Ovary (tissue), 9 donors: ENCODE data around the gene ACTL6B. TPM values are rescaled to one million over a fixed set of nuclear protein-coding genes. Genes with fewer than 3 reads are reported as not detected.

ENCODE experiments used
- DNase-seq, 5 donors: peaks; one replicate each; pipeline ENCODE4 v3.0.0-alpha.2; 2019 to 2020
- H3K27ac ChIP-seq, 2 donors: fragments of 200-600 bp; one replicate each; pipeline versions ENCODE4 v1.5.1 to v1.8.0; 2019 to 2022
- H3K27me3 ChIP-seq: fragments of 200-600 bp; one replicate; pipeline ENCODE4 v1.8.0; 2022
- H3K36me3 ChIP-seq: fragments of 200-600 bp; sonication (generic); one replicate; pipeline ENCODE4 v1.5.1; 2019
- H3K4me1 ChIP-seq: one replicate; pipeline ENCODE4 v1.8.1; 2013; ENCODE audit warnings: mild to moderate bottlenecking, moderate library complexity; ENCODE audit not compliant: insufficient read depth
- H3K4me3 ChIP-seq: fragments of 200-600 bp; sonication (generic); one replicate; pipeline ENCODE4 v1.5.1; 2017
- H3K9me3 ChIP-seq, 2 donors: fragments of 200-600 bp in 1 of 2; sonication (generic) in 1 of 2; one replicate each; pipeline versions ENCODE4 v1.5.1 to v1.8.1; 2013 to 2019; ENCODE audit warnings: mild to moderate bottlenecking in 1 of 2, moderate library complexity in 1 of 2
- EP300 ChIP-seq: sonication (generic); formaldehyde crosslinking; IDR thresholded peaks from one replicate; pipeline ENCODE4 v1.6.1; 2017; ENCODE audit warnings: antibody characterized with exemption
- POLR2A ChIP-seq: fragments of 450-650 bp; IDR thresholded peaks from one replicate; pipeline ENCODE4 v1.6.1; 2017; ENCODE audit warnings: antibody characterized with exemption, mild to moderate bottlenecking, moderate library complexity
- WGBS, 3 donors: extraction: QIAGEN DNeasy Blood & Tissue Kit in 1 of 3; methylation state at CpG; one replicate each; pipeline versions ENCODE4 v1.1.5 to v1.1.7; 2013 to 2017; 5-methylcytosine and 5-hydroxymethylcytosine counted together
- intact Hi-C, 4 donors: fragments of 100-400 bp; cut with DNase I; formaldehyde crosslinking; loops; one replicate each; pipeline versions ENCODE4 v1.11.0 to v1.15.1; 2022 to 2023
- polyA plus RNA-seq, 2 donors: library from polyadenylated mRNA; stranded (reverse); fragments of 200-250 nt in 1 of 2; fragments of 350-450 nt in 1 of 2; fragmentation: Illumina TruSeq in 1 of 2; extraction: RNeasy Lipid Tissue Mini Kit (QIAGEN cat#74804) in 1 of 2; gene quantifications; one replicate each; pipeline ENCODE4 v1.2.3, GENCODE V29; 2013 to 2014
- total RNA-seq, 7 donors: library from RNA; depleted of rRNA in 2 of 7; stranded (reverse); fragments of >200 nt in 2 of 7; fragmentation: NEBNext Ultra II Directional in 3 of 7; extraction: Animal tissue kit (Norgen Biotek cat#: 25700) in 3 of 7; gene quantifications; one replicate each; pipeline versions ENCODE4 v1.1.0 to v1.2.4, GENCODE V29; 2016 to 2023
- TF ChIP-seq, protein P1 (sequence below), 3 donors: fragments of 450-650 bp in 2 of 3; fragments of 200-600 bp in 1 of 3; IDR thresholded peaks; one replicate each; pipeline versions ENCODE4 v1.5.1 to v1.8.0; 2016 to 2022; ENCODE audit warnings: antibody characterized with exemption in 3 of 3, mild to moderate bottlenecking in 1 of 3
- donor health status: DM: no; HTN: no; CAD: no; lungs with moderate emphysema.
- donor health status: DM: no; HTN: no; CAD: no.
- donor health status: Bipolar disorder and iron deficiency.
- donor health status: DM: yes; HTN: yes; CAD: no.
- donor health status: DM: no; HTN: no; CAD: no.
- donor health status: DM: yes; HTN: yes; CAD: no.

Gene ACTL6B
- total and polyA plus RNA-seq, 9 donors = not detected

DNA sequence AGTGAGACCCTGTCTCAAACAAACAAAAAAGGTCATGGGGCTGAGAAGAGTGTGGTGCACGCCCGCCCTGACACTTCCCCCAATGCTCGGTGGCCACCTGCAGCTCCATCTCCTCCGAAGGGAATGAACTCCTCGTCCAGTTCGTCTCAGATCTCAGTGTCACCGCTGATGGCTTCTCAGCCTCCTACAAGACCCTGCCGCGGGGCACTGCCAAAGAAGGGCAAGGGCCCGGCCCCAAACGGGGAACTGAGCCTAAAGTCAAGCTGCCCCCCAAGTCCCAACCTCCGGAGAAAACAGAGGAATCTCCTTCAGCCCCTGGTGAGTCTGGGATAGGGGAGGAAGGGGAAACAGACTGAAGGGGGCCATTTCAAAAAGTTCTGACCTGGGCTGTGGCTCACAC lies 49.9 kb downstream of the ACTL6B start:
- H3K4me3 ChIP-seq = no peak overlapping the region
- no peak for DNase-seq
- 89 to 94% (median 91%) methylated on average over 12 of the region's 12 CpGs for WGBS, 3 donors
- H3K4me1 ChIP-seq = peaks cover 17% of the 10 kb centered on the region
- no peak overlapping the region for H3K27ac ChIP-seq
- intact Hi-C loops = loop anchor here in 1 of 4 donors (5.0 kb wide), 1 partner anchor 71 kb away; no protein-coding TSS in a partner anchor
- TF ChIP-seq, protein P1, sequence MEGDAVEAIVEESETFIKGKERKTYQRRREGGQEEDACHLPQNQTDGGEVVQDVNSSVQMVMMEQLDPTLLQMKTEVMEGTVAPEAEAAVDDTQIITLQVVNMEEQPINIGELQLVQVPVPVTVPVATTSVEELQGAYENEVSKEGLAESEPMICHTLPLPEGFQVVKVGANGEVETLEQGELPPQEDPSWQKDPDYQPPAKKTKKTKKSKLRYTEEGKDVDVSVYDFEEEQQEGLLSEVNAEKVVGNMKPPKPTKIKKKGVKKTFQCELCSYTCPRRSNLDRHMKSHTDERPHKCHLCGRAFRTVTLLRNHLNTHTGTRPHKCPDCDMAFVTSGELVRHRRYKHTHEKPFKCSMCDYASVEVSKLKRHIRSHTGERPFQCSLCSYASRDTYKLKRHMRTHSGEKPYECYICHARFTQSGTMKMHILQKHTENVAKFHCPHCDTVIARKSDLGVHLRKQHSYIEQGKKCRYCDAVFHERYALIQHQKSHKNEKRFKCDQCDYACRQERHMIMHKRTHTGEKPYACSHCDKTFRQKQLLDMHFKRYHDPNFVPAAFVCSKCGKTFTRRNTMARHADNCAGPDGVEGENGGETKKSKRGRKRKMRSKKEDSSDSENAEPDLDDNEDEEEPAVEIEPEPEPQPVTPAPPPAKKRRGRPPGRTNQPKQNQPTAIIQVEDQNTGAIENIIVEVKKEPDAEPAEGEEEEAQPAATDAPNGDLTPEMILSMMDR (IDR thresholded peaks at IDR 0.05) = no peak
- TF ChIP-seq POLR2A (no peak), EP300 (no peak)
- H3K9me3 ChIP-seq = no peaks in the 10 kb centered on the region
- H3K36me3 ChIP-seq = no peaks in the 10 kb centered on the region
- no peaks in the 10 kb centered on the region for H3K27me3 ChIP-seq

- Histone ChIP-seq H3K4me1 (peaks cover 19% of the 10 kb centered on the region), H3K4me3 (peak overlapping the region; percentile 75), H3K27me3 (no peaks in the 10 kb centered on the region), H3K9me3 (no peaks in the 10 kb centered on the region), H3K27ac (peak overlapping the region; percentile 83 to 86), H3K36me3 (no peaks in the 10 kb centered on the region)
- 30 to 46% (median 40%) methylated on average over 61 to 68 of the region's 68 CpGs for WGBS, 3 donors
- peak; percentile 45 to 74 (median 71) for DNase-seq
- intact Hi-C loops = loop anchor here in 2 of 4 donors (2.0 to 5.0 kb wide), 3 partner anchors 18 to 72 kb away; partner anchors contain the start of genes FBXO24 (in 1 of the 2), GNB2 (in 1 of the 2) and LRCH4 (in 1 of the 2)
- TF ChIP-seq EP300 (no peak), POLR2A (no peak)
- TF ChIP-seq, protein P1 (IDR thresholded peaks at IDR 0.05) = no peak
Measured at GRCh38 chr7:100604976-100605911, 51.0 kb downstream of the ACTL6B start.

DNA sequence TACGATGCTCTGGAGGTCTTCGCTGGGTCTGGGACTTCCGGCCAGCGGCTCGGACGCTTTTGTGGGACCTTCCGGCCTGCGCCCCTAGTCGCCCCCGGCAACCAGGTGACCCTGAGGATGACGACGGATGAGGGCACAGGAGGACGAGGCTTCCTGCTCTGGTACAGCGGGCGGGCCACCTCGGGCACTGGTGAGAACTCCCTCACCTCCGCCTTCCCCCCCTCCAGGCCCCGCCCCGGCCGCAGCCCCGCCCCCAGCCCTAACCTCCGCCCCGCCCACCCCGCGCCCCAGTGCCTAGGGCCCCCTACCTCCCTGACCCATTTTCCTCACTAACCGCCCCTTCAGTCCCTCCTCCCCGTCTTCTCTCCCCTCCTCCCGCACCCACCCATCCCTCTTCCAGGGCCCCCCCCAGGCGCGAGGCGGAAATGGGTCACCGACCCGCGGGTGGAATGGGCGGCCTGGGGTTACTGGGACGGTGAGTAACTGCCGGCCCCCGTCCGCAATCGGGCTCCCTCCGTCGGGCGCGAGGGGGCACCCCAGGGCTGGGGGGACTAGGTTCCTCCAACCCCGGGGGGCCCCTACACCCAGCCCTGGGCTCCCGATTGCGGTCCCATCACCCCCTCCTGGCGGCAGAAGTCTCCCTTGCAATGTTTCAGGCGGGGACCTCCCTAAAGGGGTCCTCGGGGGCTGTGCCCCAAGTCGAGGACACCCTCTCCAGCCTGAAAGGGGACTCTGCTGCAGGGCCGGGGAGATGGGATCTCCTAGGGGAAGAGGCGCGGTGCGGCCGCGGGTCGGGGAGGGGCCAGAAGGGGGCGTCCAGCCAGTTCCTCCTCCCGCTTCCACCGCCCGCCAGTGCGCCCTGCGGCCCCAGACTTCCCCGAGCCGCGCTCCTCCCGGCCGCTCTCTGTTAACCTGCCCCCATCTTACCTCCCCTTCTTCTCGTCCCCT lies 51.9 kb downstream of the ACTL6B start:
- H3K4me3 ChIP-seq = peak overlapping the region; percentile 75
- H3K27me3 ChIP-seq = no peaks in the 10 kb centered on the region
- WGBS, 3 donors = 1 to 2% (median 1%) methylated on average over 56 to 67 of the region's 70 CpGs
- H3K27ac ChIP-seq = peak overlapping the region; percentile 83 to 86
- no peaks in the 10 kb centered on the region for H3K9me3 ChIP-seq
- DNase-seq = peak; percentile 79 to 88 (median 85)
- TF ChIP-seq POLR2A = peak; percentile 81
- no peak for TF ChIP-seq EP300
- TF ChIP-seq, protein P1 (IDR thresholded peaks at IDR 0.05) = peak in 2 of 3 donors; percentile 39 to 76
- no peaks in the 10 kb centered on the region for H3K36me3 ChIP-seq
- H3K4me1 ChIP-seq = peaks cover 19% of the 10 kb centered on the region
- intact Hi-C loops = loop anchor here in 1 of 4 donors (2.0 to 5.0 kb wide), 2 partner anchors 18 to 68 kb away; partner anchors contain the start of genes FBXO24, GNB2 and LRCH4

GRCh38 chr7:100603726-100604027 lies 52.6 kb downstream of the ACTL6B start:
- no peaks in the 10 kb centered on the region for H3K36me3 ChIP-seq
- peak overlapping the region; percentile 75 for H3K4me3 ChIP-seq
- intact Hi-C loops = loop anchor here in 1 of 4 donors (2.0 to 5.0 kb wide), 2 partner anchors 17 to 69 kb away; partner anchors contain the start of genes FBXO24, GNB2 and LRCH4
- WGBS, 3 donors = 5 to 13% (median 9%) methylated on average over 10 of the region's 10 CpGs
- peak in 2 of 5 donors; percentile 38 to 42 for DNase-seq
- peak overlapping the region; percentile 83 to 86 for H3K27ac ChIP-seq
- H3K27me3 ChIP-seq = no peaks in the 10 kb centered on the region
- H3K9me3 ChIP-seq = no peaks in the 10 kb centered on the region
- TF ChIP-seq POLR2A (no peak), EP300 (no peak)
- TF ChIP-seq, protein P1 (IDR thresholded peaks at IDR 0.05) = no peak
- H3K4me1 ChIP-seq = peaks cover 19% of the 10 kb centered on the region
